Testis (tissue), 3 donors: ENCODE results near the gene VSTM2B. TPM values are rescaled to one million over a fixed set of nuclear protein-coding genes. Genes with fewer than 3 reads are reported as not detected.

Experiments
- DNase-seq: peaks from one replicate; pipeline ENCODE4 v3.0.0-alpha.2; 2019
- H3K27ac ChIP-seq, 2 donors: fragments of 200-600 bp; sonication (generic); one replicate each; pipeline ENCODE4 v1.5.1; 2019
- H3K27me3 ChIP-seq: fragments of 200-600 bp; sonication (generic); one replicate; pipeline ENCODE4 v1.5.1; 2019
- H3K36me3 ChIP-seq: fragments of 200-600 bp; sonication (generic); one replicate; pipeline ENCODE4 v1.5.1; 2017; ENCODE audit warnings: low read depth; ENCODE audit errors: missing control alignments
- H3K4me1 ChIP-seq: fragments of 200-600 bp; sonication (generic); one replicate; pipeline ENCODE4 v1.5.1; 2019
- H3K4me3 ChIP-seq, 2 donors: fragments of 200-600 bp; sonication (generic); one replicate each; pipeline ENCODE4 v1.5.1; 2017 to 2019
- H3K9me3 ChIP-seq: fragments of 200-600 bp; sonication (generic); one replicate; pipeline ENCODE4 v1.5.1; 2017
- CTCF ChIP-seq, 3 experiments: fragments of 450-650 bp in 2 of 3; fragments of 200-600 bp in 1 of 3; sonication (generic) in 1 of 3; IDR thresholded peaks; one replicate each; pipeline ENCODE4 v1.5.1; 2016 to 2019; ENCODE audit warnings: antibody characterized with exemption in 3 of 3, mild to moderate bottlenecking in 2 of 3, moderate library complexity in 1 of 3
- POLR2A ChIP-seq: fragments of 450-650 bp; IDR thresholded peaks from one replicate; pipeline ENCODE4 v1.6.1; 2017; ENCODE audit warnings: antibody characterized with exemption, mild to moderate bottlenecking, moderate library complexity
- WGBS, 2 donors: methylation state at CpG; one replicate each; pipeline ENCODE4 v1.1.5; 2018; 5-methylcytosine and 5-hydroxymethylcytosine counted together
- intact Hi-C: fragments of 100-400 bp; cut with DNase I; formaldehyde crosslinking; loops from one replicate; pipeline ENCODE4 v1.15.1; 2023; ENCODE audit warnings: low total_unique reads
- polyA plus RNA-seq: library from polyadenylated mRNA; stranded (reverse); fragments of 350-450 nt; fragmentation: Illumina TruSeq; extraction: RNeasy Lipid Tissue Mini Kit (QIAGEN cat#74804); gene quantifications from one replicate; pipeline ENCODE4 v1.2.3, GENCODE V29; 2014; ENCODE audit warnings: low read depth, low replicate concordance; ENCODE audit not compliant: insufficient read depth
- total RNA-seq, 2 donors: library from RNA; depleted of rRNA; stranded (reverse); fragments of >200 nt; gene quantifications; one replicate each; pipeline ENCODE4 v1.2.3, GENCODE V29; 2016

The VSTM2B gene
- total and polyA plus RNA-seq, 3 donors from 2014 or later: 0.50 to 0.62 TPM; not detected in 1

DNA sequence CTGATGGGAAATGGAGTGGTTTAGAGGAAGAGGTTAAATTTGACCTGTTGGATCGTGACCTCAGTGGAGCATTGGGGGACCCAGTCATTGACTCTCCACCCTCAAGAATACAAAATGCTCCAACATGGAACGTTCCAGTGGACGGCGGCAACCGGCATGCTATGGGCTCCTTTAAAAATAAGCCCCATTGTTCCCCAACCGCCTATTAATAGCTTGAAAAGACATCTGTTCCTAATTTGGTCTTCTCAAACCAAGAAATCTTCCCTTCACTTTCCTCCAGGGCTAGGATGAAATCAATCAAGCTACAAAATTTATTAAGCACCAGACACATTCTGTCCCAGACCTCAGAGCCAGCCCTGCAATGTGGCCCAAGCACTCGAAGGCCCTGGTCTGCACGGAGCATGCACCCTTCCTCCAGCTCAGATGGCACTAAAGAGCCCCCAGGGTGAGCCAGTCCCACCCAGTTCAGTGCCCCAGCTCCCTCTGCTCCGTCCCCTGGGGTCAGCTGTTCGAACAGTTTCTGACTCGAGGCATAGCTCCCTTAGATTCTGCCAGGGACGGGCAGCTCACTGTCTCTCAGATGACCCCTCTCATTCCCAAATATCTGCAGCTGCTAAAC is 22.5 kb upstream of the VSTM2B start:
- intact Hi-C loops: no loop called here
- Histone ChIP-seq H3K9me3 (no peaks in the 10 kb centered on the region), H3K4me1 (peaks cover 6% of the 10 kb centered on the region), H3K36me3 (no peaks in the 10 kb centered on the region), H3K27ac (no peak overlapping the region), H3K27me3 (no peaks in the 10 kb centered on the region), H3K4me3 (no peak overlapping the region)
- TF ChIP-seq CTCF (IDR thresholded peaks at IDR 0.05): no peak
- TF ChIP-seq POLR2A: no peak
- no peak for DNase-seq
- 83 to 89% methylated on average over 12 of the region's 12 CpGs for WGBS, 2 donors

- H3K27me3 ChIP-seq: no peaks in the 10 kb centered on the region
- DNase-seq: no peak
- H3K27ac ChIP-seq: no peak overlapping the region
- H3K9me3 ChIP-seq: no peaks in the 10 kb centered on the region
- 89 to 96% methylated on average over 7 to 10 of the region's 10 CpGs for WGBS, 2 donors
- no peak for TF ChIP-seq POLR2A
- no peak for TF ChIP-seq CTCF (IDR thresholded peaks at IDR 0.05)
- no peak overlapping the region for H3K4me3 ChIP-seq
- peaks cover 6% of the 10 kb centered on the region for H3K4me1 ChIP-seq
- intact Hi-C loops: no loop called here
- no peaks in the 10 kb centered on the region for H3K36me3 ChIP-seq
These were observed 22.0 kb upstream of the VSTM2B start for GRCh38 chr19:29503785-29504184.

- no peak for DNase-seq
- Histone ChIP-seq H3K27ac (no peak overlapping the region), H3K36me3 (no peaks in the 10 kb centered on the region), H3K4me3 (no peak overlapping the region), H3K9me3 (no peaks in the 10 kb centered on the region), H3K4me1 (peaks cover 6% of the 10 kb centered on the region), H3K27me3 (no peaks in the 10 kb centered on the region)
- TF ChIP-seq CTCF (IDR thresholded peaks at IDR 0.05): no peak
- no peak for TF ChIP-seq POLR2A
- WGBS, 2 donors: 71 to 79% methylated on average over 8 of the region's 8 CpGs
- intact Hi-C loops: no loop called here
These were observed 21.3 kb upstream of the VSTM2B start for GRCh38 chr19:29504454-29504853.

GRCh38 chr19:29505097-29505824 is 20.5 kb upstream of the VSTM2B start:
- H3K9me3 ChIP-seq: no peaks in the 10 kb centered on the region
- no peaks in the 10 kb centered on the region for H3K27me3 ChIP-seq
- no peak overlapping the region for H3K27ac ChIP-seq
- TF ChIP-seq POLR2A: no peak
- TF ChIP-seq CTCF (IDR thresholded peaks at IDR 0.05): no peak
- H3K4me3 ChIP-seq: no peak overlapping the region
- no peak for DNase-seq
- intact Hi-C loops: no loop called here
- peaks cover 6% of the 10 kb centered on the region for H3K4me1 ChIP-seq
- H3K36me3 ChIP-seq: no peaks in the 10 kb centered on the region
- 68 to 71% methylated on average over 9 to 13 of the region's 13 CpGs for WGBS, 2 donors

DNA sequence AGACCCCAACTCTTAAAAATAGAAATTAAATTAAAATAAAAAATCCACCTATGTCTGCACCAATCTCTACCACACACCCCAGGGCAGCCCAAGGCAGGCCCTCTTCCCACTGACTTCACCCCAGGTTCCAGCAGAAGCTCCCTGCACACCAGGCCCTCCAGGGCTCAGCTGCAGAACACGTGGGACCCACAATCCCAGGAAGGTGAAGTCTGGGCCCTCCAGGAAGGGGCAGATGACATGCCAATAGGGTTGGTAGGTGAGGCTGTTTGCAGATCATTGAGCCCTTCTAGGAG is 19.2 kb upstream of the VSTM2B start:
- 75 to 86% methylated on average over 1 of the region's 1 CpG for WGBS, 2 donors
- H3K4me3 ChIP-seq: no peak overlapping the region
- H3K9me3 ChIP-seq: no peaks in the 10 kb centered on the region
- no peak overlapping the region for H3K27ac ChIP-seq
- no peak for DNase-seq
- no peak for TF ChIP-seq CTCF (IDR thresholded peaks at IDR 0.05)
- no peak for TF ChIP-seq POLR2A
- peaks cover 6% of the 10 kb centered on the region for H3K4me1 ChIP-seq
- no peaks in the 10 kb centered on the region for H3K27me3 ChIP-seq
- intact Hi-C loops: no loop called here
- H3K36me3 ChIP-seq: no peaks in the 10 kb centered on the region
